Measurements from ENCODE around the gene C5orf22. TPM values are rescaled to one million over a fixed set of nuclear protein-coding genes. Genes with fewer than 3 reads are reported as not detected.
"Not testable (repeated sequence)": the region's sequence is repeated elsewhere in the genome, so short reads cannot be mapped to it uniquely, and the experiment has no call there.

The C5orf22 gene
- total RNA-seq, 1 experiment from 2014 or later = 61.6 TPM

GRCh38 chr5:31573494-31574142 lies 41.5 kb downstream of the C5orf22 start:
- Histone ChIP-seq H3K36me3 (no peaks in the 10 kb centered on the region), H3K9me3 (replicated peaks) (no peaks in the 10 kb centered on the region), H3K27ac (no peak overlapping the region), H3K4me3 (no peak overlapping the region), H3K27me3 (no peaks in the 10 kb centered on the region), H3K4me1 (no peaks in the 10 kb centered on the region)
- DNase-seq = no peak

- Histone ChIP-seq H3K9me3 (replicated peaks) (no peaks in the 10 kb centered on the region), H3K4me3 (no peak overlapping the region), H3K36me3 (no peaks in the 10 kb centered on the region), H3K4me1 (no peaks in the 10 kb centered on the region), H3K27me3 (no peaks in the 10 kb centered on the region), H3K27ac (no peak overlapping the region)
- DNase-seq = no peak
These were observed 42.7 kb downstream of the C5orf22 start for GRCh38 chr5:31574772-31575171.

- H3K4me3 ChIP-seq = no peak overlapping the region
- no peaks in the 10 kb centered on the region for H3K36me3 ChIP-seq
- H3K27me3 ChIP-seq = no peaks in the 10 kb centered on the region
- H3K4me1 ChIP-seq = no peaks in the 10 kb centered on the region
- H3K27ac ChIP-seq = no peak overlapping the region
- no peaks in the 10 kb centered on the region for H3K9me3 ChIP-seq (replicated peaks)
- no peak for DNase-seq
These were observed 45.3 kb downstream of the C5orf22 start for GRCh38 chr5:31577438-31577837.

DNA sequence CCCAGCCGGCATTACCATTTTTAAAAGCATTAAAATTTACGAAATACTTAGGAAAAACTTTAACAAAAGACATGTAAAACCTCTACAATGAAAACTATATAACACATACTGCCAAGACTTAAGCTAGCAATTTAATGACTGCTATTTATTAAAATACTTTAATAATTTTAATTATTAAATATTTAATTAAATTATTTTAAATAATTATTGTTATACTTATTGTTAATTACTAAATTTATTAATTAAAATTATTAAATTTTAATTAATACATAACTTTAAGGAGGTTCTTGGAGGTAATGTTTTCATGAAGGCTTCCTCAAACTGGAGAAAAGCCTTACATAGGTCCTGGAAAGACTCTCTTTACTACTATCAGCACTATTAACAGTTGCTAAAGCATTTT lies 47.5 kb downstream of the C5orf22 start:
- Histone ChIP-seq H3K27me3 (no peaks in the 10 kb centered on the region), H3K36me3 (no peaks in the 10 kb centered on the region), H3K27ac (no peak overlapping the region), H3K4me3 (no peak overlapping the region), H3K9me3 (replicated peaks) (no peaks in the 10 kb centered on the region), H3K4me1 (no peaks in the 10 kb centered on the region)
- DNase-seq = no peak

GRCh38 chr5:31581498-31582099 lies 49.5 kb downstream of the C5orf22 start:
- Histone ChIP-seq H3K36me3 (no peaks in the 10 kb centered on the region), H3K27me3 (no peaks in the 10 kb centered on the region), H3K27ac (no peak overlapping the region), H3K9me3 (replicated peaks) (0 out of 2 replicates have a peak, but pooled peaks cover 3% of the 10 kb centered on the region), H3K4me3 (no peak overlapping the region), H3K4me1 (no peaks in the 10 kb centered on the region)
- DNase-seq = peak in 1 of 2 experiments; percentile 49

DNA sequence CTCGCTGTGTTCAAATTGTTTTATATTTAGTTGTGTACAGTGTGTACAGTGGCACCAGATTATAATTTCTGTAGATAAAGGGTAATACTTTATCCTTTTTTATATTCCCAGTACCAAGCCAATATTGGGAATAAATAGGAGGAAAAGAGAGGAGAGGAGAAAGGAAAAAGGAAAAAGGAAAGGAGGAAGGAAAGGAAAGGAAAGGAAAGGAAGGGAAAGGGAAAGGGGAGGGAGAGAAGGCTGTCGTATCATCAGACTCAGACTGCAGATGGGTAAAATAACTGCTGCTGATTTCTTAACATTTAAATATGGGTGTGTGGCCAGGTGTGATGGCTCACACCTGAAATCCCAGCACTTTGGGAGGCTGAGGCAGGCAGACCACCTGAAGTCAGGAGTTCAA lies 51.0 kb downstream of the C5orf22 start:
- Histone ChIP-seq H3K4me1 (no peaks in the 10 kb centered on the region), H3K9me3 (replicated peaks) (0 out of 2 replicates have a peak, but pooled peaks cover 3% of the 10 kb centered on the region), H3K27ac (no peak overlapping the region), H3K36me3 (no peaks in the 10 kb centered on the region), H3K4me3 (no peak overlapping the region), H3K27me3 (no peaks in the 10 kb centered on the region)
- DNase-seq = no peak

DNA sequence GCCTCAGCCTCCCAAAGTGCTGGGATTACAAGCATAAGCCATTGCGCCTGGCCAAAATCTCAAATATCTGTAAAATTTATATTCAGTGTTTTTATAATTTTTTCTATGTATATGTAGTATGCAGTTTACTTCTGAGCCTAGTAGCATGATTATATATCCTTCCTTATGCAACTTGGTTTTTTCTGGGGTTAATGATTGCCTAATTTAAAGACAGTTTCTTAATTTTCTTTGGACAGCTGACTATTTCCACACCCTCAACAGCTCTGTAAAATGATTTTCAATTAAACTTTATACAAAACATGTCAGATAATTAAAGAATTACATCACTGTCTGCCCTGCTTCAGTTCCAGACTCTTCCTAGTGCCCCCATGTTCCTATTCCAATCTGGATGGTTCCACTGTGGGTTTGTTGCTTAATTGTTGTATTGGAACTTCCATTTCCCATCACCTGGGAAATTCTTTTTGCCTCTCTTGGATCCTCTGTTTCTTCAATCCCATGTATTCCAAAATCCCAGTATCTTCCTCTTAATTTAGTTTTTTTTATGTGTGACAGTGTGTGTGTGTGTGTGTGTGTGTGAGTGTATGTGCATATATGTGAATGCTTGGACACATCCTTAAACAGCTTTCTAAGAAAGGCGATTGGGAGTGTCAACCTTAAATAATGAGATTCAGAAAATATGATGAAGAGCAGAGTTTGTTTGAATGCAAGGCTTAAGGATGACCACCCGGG lies 53.2 kb downstream of the C5orf22 start:
- no peaks in the 10 kb centered on the region for H3K36me3 ChIP-seq
- H3K27me3 ChIP-seq = no peaks in the 10 kb centered on the region
- H3K4me3 ChIP-seq = no peak overlapping the region
- no peak for DNase-seq
- H3K27ac ChIP-seq = no peak overlapping the region
- no peaks in the 10 kb centered on the region for H3K4me1 ChIP-seq
- H3K9me3 ChIP-seq (replicated peaks) = 0 out of 2 replicates have a peak, but pooled peaks cover 3% of the 10 kb centered on the region

DNA sequence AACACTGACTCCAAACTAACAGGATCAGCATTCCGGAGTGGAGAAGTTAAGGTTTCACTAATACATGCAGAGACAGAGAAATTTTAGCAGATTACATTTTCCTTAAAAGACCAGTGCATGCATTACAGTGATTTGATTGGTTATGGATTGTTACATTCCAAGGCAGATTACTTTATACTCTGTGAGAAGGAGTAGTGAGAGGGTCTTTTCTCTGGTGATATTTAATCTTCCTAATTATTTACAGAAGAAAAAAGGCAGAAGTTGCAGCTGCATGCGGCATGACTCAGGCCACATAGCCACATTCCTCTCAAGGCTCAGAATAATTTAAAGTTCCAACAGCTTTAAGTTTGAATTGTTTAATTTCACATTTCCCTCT lies 53.8 kb downstream of the C5orf22 start:
- Histone ChIP-seq H3K36me3 (no peaks in the 10 kb centered on the region), H3K27me3 (no peaks in the 10 kb centered on the region), H3K4me1 (no peaks in the 10 kb centered on the region), H3K27ac (no peak overlapping the region), H3K9me3 (replicated peaks) (0 out of 2 replicates have a peak, but pooled peaks cover 3% of the 10 kb centered on the region), H3K4me3 (no peak overlapping the region)
- no peak for DNase-seq

DNA sequence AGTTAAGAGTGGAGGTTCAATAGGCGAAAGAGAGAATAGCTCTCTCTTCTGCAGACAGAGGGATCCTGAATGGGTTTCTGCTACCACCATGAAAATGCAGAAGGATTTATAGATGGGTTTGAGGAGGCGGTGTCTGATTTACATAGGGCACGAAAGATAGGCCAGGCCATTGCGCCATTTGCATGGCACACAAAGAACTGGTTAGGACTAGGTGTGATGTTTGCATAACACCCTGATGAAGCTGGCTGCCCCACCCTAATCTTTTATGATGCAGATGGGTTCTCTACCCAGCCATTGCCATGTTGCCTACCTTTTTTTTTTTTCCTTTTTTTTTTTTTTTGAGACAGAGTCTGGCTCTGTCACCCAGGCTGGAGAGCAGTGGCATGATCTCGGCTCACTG lies 55.4 kb downstream of the C5orf22 start:
- no peak for DNase-seq
- Histone ChIP-seq H3K36me3 (no peaks in the 10 kb centered on the region), H3K4me1 (no peaks in the 10 kb centered on the region), H3K9me3 (replicated peaks) (0 out of 2 replicates have a peak, but pooled peaks cover 3% of the 10 kb centered on the region), H3K4me3 (no peak overlapping the region), H3K27ac (no peak overlapping the region), H3K27me3 (no peaks in the 10 kb centered on the region)

DNA sequence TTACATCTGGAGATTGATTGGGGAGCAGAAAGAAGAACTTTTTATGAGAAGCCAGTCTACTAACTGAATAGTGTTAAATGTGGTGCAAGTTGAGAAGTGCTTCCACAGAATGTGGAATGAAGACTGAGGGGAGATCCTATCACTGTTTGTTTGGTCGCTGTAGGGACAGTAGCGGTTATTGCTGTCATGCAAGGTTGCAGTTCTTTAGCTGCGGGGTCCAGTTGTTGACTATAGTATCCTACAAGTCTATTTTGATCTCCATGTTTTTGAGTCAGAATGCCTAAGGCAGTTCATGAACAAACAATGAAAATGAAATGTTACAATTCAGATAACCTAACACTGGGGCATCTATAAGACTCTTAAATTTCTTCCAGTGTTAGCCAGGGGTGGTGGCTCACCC lies 61.6 kb downstream of the C5orf22 start:
- no peak for DNase-seq
- no peaks in the 10 kb centered on the region for H3K36me3 ChIP-seq
- 0 out of 2 replicates have a peak, but pooled peaks cover 3% of the 10 kb centered on the region for H3K27me3 ChIP-seq
- H3K4me3 ChIP-seq = no peak overlapping the region
- H3K27ac ChIP-seq = no peak overlapping the region
- H3K9me3 ChIP-seq (replicated peaks) = no peaks in the 10 kb centered on the region
- no peaks in the 10 kb centered on the region for H3K4me1 ChIP-seq

GRCh38 chr5:31596354-31596753 lies 64.3 kb downstream of the C5orf22 start:
- Histone ChIP-seq H3K27ac (no peak overlapping the region), H3K9me3 (replicated peaks) (no peaks in the 10 kb centered on the region), H3K36me3 (no peaks in the 10 kb centered on the region), H3K4me3 (no peak overlapping the region), H3K4me1 (no peaks in the 10 kb centered on the region), H3K27me3 (0 out of 2 replicates have a peak, but pooled peaks cover 3% of the 10 kb centered on the region)
- DNase-seq = no peak

DNA sequence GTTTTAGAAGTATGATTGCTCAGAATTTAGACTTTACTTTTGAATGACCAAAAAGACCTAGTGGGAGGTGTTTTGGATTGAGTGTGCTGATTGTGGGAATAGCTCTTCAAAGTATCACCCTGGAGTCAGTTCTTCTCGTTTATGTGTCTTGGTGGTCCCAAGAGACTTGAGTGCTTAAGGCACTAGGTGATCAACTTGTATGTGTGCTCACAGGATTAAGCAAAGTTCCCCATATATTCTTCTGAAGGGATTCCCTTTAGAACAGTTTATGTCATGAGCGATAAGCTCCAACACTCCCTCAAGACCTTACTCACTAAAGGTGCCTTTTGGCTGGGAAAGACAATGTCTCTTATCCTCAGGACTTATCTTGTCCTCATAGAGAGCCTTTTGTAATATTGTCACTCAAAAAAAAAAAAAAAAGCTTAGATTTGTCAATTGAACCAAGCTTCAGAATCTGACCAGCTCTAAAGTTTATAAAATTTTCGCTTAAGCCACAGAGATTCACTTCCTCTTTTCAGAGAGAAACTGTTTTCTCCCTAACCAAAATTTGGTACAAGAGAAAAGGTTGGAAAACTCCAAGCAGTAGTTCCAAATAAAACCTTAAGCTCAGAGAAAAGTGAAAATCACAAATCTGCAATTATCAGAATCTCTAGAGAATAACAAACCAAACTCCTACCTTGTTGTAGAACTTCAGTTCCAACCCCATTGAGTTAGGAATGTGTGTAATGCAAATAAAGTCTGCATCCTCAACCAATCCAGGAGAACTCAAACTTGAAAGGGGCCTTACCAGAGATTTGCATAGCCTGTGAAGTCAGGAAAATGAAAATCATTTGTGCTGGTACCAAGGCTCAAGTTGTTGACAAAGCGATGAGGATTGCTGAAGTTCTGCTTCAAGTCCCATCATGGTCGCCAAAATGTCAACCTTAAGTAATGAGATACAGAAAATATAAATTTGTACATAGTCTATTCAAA lies 66.8 kb downstream of the C5orf22 start:
- Histone ChIP-seq H3K4me3 (no peak overlapping the region), H3K9me3 (replicated peaks) (no peaks in the 10 kb centered on the region), H3K27me3 (0 out of 2 replicates have a peak, but pooled peaks cover 3% of the 10 kb centered on the region), H3K27ac (no peak overlapping the region), H3K36me3 (no peaks in the 10 kb centered on the region), H3K4me1 (no peaks in the 10 kb centered on the region)
- no peak for DNase-seq

DNA sequence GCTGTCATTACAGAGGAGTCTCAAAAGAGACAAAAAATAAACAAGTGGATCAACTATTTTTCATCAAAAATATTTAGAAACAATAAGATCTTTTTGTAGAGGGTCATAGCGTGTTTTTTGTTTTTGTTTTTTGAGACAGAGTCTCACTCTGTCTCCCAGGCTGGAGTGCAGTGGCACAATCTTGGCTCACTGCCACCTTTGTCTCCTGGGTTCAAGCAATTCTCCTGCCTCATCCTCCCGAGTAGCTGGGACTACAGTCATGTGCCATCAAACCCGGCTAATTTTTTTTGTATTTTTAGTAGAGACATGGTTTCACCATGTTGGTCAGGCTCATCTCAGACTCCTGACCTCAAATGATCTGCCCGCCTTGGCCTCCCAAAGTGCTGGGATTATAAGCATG lies 70.2 kb downstream of the C5orf22 start:
- DNase-seq; H3K4me1 ChIP-seq; H3K36me3 ChIP-seq; H3K27ac ChIP-seq; H3K4me3 ChIP-seq; H3K9me3 ChIP-seq (replicated peaks); H3K27me3 ChIP-seq: not testable (repeated sequence)

DNA sequence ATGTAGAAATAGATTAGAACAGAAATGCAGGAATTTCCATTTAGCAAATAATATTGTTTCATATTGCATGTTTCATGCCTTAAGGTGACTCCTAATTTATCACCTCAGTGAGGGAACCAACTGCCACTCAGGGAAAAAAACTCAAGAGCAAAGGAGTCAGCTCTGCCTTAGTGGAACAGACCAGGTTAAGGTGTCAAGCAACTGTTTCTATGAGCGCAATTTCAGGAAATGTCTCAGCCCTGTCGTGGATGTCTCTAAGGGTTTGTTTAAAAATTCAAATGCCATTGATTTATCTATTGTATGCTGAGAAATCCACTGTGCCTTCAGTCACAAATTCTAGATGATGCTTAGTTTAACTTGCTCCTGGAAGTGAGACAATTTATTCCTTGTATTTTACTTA lies 72.1 kb downstream of the C5orf22 start:
- H3K4me3 ChIP-seq = no peak overlapping the region
- H3K4me1 ChIP-seq = no peaks in the 10 kb centered on the region
- no peaks in the 10 kb centered on the region for H3K9me3 ChIP-seq (replicated peaks)
- no peaks in the 10 kb centered on the region for H3K36me3 ChIP-seq
- H3K27ac ChIP-seq = no peak overlapping the region
- no peaks in the 10 kb centered on the region for H3K27me3 ChIP-seq
- DNase-seq = no peak

All from SJCRH30 (cell line).